NB4 (cell line): ENCODE data around the gene ASB12.

Experiments used
- CTCF ChIP-seq: IDR thresholded peaks from one replicate; pipeline ENCODE4 v1.5.1; 2012; ENCODE audit warnings: low read depth, low read length
- MYC ChIP-seq: IDR thresholded peaks from 2 replicates; pipeline ENCODE4 v1.6.1; 2011; ENCODE audit warnings: low read depth, low read length
- POLR2A ChIP-seq: IDR thresholded peaks from 2 replicates; pipeline ENCODE4 v1.6.1; 2011; ENCODE audit warnings: mild to moderate bottlenecking; ENCODE audit not compliant: insufficient read length; ENCODE audit errors: extremely low read depth
- TF ChIP-seq, protein P1 (sequence below): IDR thresholded peaks from 2 replicates; pipeline ENCODE4 v1.6.1; 2011; ENCODE audit warnings: low read depth, low read length

DNA sequence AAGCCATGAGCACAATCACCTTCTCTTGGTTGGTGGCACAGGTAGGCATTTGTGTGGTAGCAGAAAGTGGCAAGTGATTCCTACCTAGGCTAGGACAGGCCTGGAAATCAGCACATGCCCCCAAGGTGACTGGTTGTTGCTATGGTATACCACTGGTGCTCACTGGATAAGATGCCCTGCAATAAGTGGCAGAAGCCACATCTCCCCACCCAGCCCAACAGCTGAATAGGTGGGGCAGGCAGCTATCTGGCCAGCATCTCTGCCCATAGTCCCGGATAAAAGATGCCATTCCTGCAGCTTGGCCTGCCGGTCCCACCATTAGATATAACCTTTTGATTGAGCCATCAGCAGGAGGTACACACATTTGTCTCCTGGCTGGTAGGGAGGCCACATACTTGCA is 46.0 kb downstream of the ASB12 start:
- TF ChIP-seq MYC (no peak), CTCF (no peak), POLR2A (no peak)
- TF ChIP-seq, protein P1, sequence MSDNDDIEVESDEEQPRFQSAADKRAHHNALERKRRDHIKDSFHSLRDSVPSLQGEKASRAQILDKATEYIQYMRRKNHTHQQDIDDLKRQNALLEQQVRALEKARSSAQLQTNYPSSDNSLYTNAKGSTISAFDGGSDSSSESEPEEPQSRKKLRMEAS: no peak
